SIG-M5 treated with dmso at 0.1 percent for 504 hours (cell line): ENCODE results near the gene PTPN14.

Experiments
- DNase-seq: peaks from one replicate; lab custom pipeline; 2025; ENCODE audit not compliant: unreplicated experiment; lab: John Stamatoyannopoulos, UW

PTPN14 gene

DNA sequence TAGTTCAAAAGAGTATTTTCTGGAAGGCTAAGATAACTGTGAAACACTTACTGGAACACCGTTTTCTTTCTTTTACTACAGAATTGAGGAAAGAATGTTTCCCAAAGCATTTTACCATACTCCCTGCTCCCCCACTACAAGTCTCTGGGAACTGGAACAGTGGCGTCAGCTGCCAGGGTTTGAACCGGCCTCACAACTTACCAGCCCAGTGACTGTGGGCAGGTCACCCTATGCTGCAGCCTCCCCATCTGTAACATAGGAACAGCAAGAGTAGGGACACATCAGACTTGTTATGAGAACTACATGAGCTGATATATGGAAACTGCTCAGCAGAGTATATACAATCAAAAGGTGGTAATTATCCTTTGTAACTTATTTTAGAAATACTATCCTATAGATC, 91.5 kb downstream of the PTPN14 start:
- no peak for DNase-seq

DNA sequence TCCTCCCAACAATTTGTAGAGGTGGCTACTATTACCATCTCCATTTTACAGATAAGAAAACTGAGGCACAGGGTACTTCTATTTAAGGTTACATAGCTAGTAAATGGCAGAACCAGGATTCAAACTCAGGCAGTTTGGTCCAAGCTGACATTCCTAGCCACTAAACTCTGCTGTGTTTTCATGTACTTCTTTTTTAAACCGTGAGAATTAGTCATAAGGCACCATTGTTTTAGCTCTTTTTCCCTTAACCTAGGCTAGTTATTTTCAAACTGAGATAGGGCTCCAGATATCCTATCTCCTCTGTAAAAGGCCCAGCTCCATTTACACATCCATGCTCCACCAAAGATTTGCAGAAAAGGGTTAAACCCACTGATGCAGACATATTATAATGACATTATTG, 92.9 kb downstream of the PTPN14 start:
- DNase-seq: no peak

DNA sequence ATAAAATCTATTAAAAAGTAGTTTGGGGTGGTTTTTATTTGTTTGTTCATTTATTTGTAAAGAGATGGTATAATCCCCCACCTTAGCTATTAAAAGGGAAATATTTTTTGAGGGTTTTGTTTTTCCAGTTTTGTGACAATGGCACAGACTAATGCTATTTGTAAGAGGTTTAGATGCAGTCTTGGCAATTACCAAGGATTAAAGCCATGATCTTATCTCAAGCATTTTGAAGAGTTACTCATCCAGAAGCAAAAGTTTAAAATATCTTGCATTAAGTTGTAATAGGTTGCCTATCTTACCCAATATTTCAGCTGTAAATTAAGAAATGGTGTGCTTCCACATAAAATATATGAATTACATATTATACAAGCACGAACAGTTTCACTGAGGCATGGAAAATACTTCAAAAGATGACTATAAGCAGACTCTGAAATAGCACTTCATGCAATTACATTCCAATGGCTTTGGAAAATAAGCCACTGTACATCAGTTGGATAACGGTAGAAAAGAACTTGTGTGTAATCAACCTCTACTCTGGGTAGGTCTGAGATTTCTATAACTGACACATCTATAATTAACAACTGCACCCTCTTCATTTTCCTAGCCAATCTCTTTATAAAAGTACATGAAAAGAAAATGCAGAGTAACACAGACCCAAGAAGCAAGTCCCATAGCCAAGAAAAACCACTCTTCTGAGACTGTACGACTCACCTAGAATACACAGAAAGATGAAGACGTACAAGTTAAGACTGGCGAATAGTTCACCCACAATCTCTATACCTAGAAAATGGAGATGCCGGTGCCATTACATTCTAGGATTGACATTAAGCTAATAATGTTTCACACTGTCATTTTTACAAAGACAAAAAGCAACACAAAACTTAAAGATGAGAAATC, 95.2 kb downstream of the PTPN14 start:
- no peak for DNase-seq

GRCh38 chr1:214455479-214455878, 95.9 kb downstream of the PTPN14 start:
- DNase-seq: peak; percentile 18

- no peak for DNase-seq
Observed at GRCh38 chr1:214454569-214455396, 96.6 kb downstream of the PTPN14 start.

DNA sequence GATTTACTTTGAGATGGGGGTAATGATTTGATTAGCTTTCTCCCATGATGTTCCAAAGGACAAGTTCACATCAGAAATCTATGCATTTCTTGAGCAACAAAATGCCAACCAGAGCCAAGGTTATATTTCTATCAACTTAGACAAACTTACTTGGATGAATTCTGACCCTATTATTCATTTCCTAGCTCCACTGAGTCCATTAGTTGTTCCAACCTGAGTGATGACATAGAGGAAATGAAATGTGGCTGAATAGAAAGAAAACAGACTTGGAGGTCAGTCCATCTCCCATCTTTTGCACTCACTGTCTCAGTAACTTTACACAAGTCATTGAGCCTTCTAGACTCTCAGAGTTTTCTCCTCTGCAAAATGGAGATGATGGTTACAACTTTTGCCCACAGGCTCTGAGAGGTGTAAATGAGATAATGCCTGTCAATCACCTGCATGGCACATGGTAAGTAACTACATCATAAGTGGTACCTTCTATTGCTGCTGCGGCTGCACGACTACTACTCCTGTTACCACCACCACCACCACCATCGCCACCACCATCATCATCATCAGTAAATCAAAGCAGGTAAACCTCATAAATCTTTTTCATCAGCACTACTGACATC, 98.2 kb downstream of the PTPN14 start:
- no peak for DNase-seq

GRCh38 chr1:214452152-214452784, 99.1 kb downstream of the PTPN14 start:
- DNase-seq: no peak

DNA sequence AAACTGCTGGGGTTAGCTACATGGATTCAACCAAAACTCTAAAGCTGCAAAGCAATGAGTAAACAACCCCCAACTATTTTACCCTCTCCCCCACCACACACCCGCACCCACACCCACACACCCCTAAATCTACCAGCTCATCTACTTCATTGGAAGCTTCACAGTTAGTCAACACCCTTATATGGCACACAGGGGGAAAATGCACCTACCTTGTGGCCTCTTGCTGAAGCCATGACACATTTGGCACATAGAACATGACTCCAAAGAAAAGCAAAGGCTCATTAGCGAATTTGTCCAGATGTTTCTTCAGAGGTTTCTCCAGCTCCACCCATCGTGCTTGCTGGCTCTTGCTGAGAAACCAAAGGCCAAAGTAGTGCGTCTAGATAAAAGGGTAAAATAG, 99.8 kb downstream of the PTPN14 start:
- no peak for DNase-seq

DNA sequence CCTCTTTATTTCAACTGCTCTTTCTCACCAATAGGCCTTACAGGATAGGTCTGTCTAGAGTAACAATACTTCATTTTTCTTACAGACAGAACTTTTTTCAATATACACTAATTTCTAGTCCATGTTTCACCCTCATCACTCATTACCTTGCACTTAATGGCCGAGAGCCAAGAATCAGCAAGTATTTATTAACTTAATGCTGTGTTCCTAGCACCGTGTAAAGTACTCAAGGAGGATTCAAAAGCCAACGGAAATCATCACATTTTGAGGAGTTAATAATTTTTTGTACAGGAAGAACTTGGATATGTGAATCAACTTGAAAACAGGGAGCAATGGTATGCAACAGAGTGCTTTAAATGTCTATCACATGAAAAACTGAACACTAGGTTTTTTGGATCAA, 102.0 kb downstream of the PTPN14 start:
- no peak for DNase-seq

DNA sequence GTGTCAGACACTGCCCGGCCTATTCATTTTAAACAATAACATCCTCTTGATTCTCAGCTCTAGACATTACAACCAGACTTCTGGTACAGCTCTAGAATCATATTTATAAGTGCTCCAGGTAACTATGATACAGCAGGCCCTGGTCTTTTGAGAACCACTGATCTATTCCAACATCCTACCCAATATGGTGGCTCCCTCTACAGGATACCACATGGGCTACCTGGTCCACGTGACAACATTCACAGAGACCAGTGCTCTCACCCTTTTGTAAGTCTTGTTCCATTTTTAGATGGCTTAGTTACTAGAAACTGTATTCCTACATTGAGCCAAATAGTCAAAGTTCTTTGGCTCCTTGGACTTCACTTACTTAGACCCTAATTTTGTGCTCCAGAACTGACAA, 102.9 kb downstream of the PTPN14 start:
- DNase-seq: no peak

GRCh38 chr1:214447557-214447871, 103.9 kb downstream of the PTPN14 start:
- no peak for DNase-seq

DNA sequence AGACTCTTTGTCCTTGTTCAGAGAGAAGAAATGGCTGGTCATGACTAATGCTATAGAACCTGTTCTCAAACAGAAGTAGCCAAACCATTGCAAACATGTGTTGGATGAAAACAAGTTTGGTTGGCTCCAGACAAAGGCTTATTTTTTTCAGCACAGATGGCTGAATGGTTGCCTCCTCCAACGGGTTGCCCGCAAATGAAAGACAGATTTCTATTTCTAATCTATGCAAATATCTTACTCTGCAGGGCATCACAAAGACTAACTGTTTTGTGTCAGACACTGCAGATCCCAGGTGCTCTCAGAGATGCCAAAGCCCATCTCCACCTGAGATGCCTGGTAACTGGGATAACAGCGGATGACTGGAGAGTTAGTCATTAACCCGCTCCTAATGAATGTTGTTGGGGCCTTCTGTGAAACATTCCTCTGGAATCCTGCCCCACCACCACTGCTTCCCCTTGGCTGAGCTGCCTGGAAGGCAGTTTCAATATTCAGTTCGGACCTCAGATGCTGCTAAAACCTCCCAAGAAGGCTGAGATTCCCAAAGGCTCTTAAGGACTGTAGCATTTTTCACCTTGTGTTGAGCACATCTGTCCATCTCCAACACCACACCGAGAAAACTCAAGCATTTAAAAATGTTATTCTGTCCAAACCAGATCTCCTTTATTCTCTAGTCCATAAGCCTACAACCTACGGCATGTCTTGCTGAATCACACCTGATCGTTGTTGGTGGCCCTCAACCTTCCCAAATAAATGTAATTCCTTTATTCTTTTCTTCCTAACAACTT, 104.4 kb downstream of the PTPN14 start:
- DNase-seq: peak; percentile 16

- DNase-seq: no peak
Observed at GRCh38 chr1:214445831-214446614, 105.4 kb downstream of the PTPN14 start.

DNA sequence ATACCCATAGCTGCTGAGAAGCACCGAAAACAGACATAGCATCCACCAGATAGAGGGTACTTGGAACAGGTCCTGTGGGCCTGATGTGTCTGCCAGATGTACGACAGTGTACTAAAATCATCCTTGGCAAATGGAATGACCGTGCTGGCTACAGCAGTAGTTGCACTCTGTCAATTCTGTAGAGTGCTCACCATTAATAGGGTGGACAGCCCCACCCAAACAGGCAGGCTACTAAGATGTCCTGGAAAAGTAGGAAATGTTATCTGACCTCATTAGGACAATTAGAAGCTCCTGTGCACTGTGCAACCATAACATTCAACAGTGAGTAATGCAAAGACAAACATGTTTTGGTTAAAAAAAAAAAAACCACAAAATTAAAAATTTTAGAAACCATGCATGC, 106.2 kb downstream of the PTPN14 start:
- DNase-seq: no peak

DNA sequence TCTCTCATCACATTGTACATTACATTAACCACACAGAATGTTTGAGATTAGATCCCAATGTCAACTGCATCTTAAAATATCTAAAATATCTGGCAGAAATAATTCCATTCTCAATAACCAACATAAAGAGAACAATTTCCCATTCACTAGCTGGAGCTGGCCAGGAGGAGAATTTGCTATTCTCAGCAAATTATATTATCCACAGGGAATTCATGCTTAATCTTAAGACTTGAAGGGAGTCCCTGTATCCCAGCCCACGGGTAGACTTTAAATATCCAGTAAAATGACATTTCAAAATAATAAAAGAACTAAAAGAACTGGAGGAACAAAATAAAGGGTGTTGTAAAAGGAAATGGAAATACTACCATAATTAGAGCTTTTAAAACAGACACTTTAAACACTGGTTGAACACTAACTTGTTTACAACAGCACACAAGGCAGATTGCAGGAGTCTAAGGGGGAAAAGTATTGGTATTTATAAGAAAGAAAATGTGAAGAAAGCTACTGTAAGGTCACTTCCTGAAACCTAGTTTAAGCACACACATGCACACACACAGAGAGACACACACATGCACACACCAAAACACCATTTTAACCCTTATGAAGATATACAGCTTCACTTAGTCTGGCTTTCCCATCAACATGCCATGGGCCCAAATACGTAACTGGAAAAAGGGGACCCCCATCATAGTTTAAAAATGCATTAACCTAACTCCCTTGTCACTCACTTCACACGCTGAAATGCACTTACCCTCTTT, 107.0 kb downstream of the PTPN14 start:
- peak; percentile 5 for DNase-seq

DNA sequence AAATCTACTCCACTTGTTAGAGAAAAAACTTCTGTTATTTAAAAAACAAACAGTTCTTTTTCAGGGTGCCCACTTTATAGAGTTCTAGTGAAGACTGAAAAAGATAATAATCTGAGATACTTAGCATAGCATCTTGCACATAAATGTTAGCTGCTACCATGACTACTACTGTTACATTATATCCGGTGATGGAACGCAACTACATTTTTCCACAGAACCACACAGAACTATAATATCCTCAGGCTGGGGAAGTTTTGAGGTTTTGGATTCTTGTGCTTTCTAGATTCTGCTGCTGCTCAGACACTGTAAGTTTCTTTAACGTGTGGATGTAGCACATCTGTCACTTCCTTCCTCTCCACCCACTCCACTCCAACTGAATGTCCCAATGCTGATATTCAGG, 110.3 kb downstream of the PTPN14 start:
- DNase-seq: peak; percentile 28

DNA sequence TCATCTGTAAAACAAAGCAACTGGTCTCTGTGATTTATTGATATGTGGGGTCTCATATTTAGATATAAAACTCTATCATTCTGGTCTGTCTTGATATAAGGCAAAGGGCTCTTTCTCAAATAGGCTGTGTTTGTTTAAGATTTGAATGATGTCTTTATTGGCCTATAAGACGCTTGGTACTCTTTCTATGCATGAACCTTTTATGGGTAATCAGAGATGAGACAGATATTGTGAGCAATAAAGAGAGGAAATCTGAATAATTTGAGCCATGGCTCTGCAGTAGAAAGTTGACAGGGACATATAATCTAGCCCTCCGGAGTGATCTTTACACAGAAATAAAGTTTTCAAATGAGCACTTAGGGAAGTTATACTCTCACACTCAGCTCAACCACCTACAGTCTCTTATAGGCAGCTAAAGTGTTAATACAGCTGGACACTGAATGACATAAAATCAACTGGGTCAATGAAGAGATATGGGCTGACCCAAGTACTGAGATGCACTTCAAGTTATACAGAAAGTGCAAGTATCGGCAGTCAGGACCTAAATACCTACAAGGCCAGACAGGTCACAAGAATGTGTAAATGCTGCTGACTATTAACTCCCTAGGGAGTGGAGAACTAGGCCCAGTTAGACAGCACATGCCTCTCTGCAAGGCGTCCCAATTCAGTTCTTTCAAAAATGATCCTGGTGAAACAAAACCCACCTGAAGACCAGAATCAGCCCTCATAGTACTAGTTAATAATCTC, 111.0 kb downstream of the PTPN14 start:
- no peak for DNase-seq

GRCh38 chr1:214439352-214440119, 111.9 kb downstream of the PTPN14 start:
- peak; percentile 80 for DNase-seq
